ENCODE results near the gene SH3PXD2B. TPM values are rescaled to one million over a fixed set of nuclear protein-coding genes. Genes with fewer than 3 reads are reported as not detected.
A peak's percentile ranks its signal among the peaks of the same experiment; 100 is the strongest.

Gene SH3PXD2B
- total and polyA plus RNA-seq, 2 donors (not counting 1 experiment from before 2014, with no cell fraction given): 12.6 to 21.1 TPM

DNA sequence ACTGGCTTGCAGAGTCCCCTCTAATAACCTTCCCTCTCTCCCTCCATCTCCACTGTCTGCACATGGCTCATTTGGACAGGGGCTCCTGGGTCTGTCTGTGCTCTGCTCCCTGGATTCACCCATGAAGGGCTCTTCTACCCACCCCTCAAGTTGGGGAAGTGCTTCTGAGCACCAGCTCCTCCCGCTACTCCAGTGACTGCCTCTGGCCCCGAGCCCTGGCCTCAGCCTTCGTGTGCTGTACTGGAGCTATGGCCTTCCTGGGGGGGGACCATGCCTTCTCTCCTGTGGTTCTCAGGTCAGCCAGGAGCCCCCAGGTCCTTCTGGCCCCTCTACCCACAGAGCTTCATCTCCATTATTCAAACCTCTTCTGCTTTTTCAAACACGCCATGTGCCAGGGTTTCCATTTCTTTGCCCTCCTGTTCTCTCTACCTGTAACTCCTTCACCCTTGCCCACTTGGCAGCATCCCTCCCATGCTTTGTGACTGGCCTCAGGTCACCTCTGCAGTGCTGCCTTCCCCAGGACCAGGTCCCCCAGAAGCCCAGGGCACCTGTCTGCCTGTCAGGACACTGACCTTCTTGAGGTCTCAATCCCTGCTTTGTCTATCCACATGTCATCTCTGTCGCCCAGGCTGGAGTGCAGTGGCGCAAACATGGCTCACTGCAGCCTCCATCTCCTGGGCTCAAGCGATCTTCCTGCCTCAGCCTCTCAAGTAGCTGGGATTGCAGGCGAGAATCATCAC lies 9.5 kb downstream of the SH3PXD2B start:
- Histone ChIP-seq H3K4me2 (ENCODE audit: extremely low read depth, insufficient read depth, low read length) (no peak overlapping the region), H3K9me3 (ENCODE audit: control insufficient read depth, insufficient read depth, low read depth, low read length) (no peaks in the 10 kb centered on the region), H4K20me1 (ENCODE audit: control insufficient read depth, extremely low read depth, insufficient read depth, low read length) (no peaks in the 10 kb centered on the region), H3K79me2 (ENCODE audit: control insufficient read depth, insufficient read depth, low read length) (peaks cover 18% of the 10 kb centered on the region), H3K4me3 (replicated peaks in 1 of 4; ENCODE audit: control extremely low read depth in 1 of 4, insufficient read depth in 1 of 4, low read depth in 3 of 4, low read length in 4 of 4) (no peak overlapping the region), H2AFZ (ENCODE audit: low read length) (no peak overlapping the region), H3K27me3 (ENCODE audit: control insufficient read depth, insufficient read depth, low read length) (no peaks in the 10 kb centered on the region), H3K36me3 (ENCODE audit: control insufficient read depth, insufficient read depth, low read length) (no peaks in the 10 kb centered on the region), H3K27ac (ENCODE audit: insufficient read depth, low read length) (no peak overlapping the region), H3K4me1 (ENCODE audit: control insufficient read depth, extremely low read depth, insufficient read depth, low read length) (peaks cover 8% of the 10 kb centered on the region), H3K9ac (ENCODE audit: insufficient read depth, low read length) (no peak overlapping the region)
- no peak for DNase-seq (ENCODE audit: low read depth in 2 of 2)
- TF ChIP-seq, protein P1, sequence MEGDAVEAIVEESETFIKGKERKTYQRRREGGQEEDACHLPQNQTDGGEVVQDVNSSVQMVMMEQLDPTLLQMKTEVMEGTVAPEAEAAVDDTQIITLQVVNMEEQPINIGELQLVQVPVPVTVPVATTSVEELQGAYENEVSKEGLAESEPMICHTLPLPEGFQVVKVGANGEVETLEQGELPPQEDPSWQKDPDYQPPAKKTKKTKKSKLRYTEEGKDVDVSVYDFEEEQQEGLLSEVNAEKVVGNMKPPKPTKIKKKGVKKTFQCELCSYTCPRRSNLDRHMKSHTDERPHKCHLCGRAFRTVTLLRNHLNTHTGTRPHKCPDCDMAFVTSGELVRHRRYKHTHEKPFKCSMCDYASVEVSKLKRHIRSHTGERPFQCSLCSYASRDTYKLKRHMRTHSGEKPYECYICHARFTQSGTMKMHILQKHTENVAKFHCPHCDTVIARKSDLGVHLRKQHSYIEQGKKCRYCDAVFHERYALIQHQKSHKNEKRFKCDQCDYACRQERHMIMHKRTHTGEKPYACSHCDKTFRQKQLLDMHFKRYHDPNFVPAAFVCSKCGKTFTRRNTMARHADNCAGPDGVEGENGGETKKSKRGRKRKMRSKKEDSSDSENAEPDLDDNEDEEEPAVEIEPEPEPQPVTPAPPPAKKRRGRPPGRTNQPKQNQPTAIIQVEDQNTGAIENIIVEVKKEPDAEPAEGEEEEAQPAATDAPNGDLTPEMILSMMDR (conservative IDR thresholded peaks at IDR 0.05 in 1 of 2, IDR thresholded peaks at IDR 0.05 in 1 of 2; ENCODE audit: low read depth in 1 of 2, low read length in 2 of 2): no peak
- no peak for TF ChIP-seq EZH2 (IDR thresholded peaks at IDR 0.05; ENCODE audit: low read length, missing control alignments)

DNA sequence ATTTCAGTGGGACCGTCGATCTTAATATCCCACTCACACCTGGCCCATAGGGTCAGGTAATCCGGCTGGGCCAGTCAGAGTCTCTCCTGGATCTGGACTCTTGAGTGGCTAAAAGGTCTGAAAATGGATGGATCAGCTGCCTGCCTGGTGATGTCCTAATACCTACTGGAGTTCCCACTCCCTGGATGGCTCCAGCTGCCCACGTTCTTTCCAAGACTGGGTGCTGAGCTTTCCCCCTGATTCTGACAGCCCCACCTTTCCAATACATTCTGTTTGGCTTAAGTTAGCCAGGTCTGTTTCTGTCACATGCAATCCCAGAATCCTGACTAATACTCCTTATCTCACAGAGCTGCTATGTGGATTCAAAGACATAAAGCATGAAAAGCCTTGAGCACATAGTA lies 10.2 kb downstream of the SH3PXD2B start:
- peak overlapping the region; percentile 17 for H3K27ac ChIP-seq (ENCODE audit: insufficient read depth, low read length)
- H3K79me2 ChIP-seq (ENCODE audit: control insufficient read depth, insufficient read depth, low read length): peaks cover 12% of the 10 kb centered on the region

DNA sequence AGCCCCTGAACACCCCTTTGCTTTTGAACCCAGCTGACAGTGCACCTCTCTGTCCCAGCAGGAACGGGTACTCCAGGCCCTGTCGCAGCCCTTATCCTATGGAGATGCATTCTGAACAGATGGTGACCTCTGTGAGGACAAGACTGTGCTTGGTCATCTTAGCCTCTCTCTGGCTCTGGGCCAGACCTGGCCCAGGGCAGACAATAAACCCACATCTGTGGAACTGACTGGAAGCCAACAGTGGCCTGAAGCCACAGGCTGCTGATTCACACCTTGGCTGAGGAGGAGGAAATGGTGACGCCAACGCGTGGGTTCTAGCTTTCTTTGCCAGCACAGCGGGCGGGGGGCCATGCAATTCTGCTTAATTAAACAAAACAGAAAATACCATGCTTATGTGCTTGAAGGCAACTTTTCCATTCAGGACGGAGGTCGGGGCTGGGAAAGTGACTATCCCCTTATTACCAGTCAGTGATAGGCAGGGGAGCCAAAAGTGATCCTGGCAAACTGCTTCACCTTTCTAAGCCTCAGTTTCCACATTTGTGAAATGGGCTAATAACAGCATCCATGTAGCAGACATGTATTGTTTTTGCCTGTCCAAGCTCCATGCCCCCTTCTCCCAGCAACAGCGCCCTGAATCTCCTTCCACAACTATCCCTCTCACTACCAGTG lies 10.8 kb downstream of the SH3PXD2B start:
- Histone ChIP-seq H3K79me2 (ENCODE audit: control insufficient read depth, insufficient read depth, low read length) (peaks cover 12% of the 10 kb centered on the region), H3K4me2 (ENCODE audit: extremely low read depth, insufficient read depth, low read length) (peak overlapping the region; percentile 11), H3K27me3 (ENCODE audit: control insufficient read depth, insufficient read depth, low read length) (no peaks in the 10 kb centered on the region), H3K4me3 (replicated peaks in 1 of 4; ENCODE audit: control extremely low read depth in 1 of 4, insufficient read depth in 1 of 4, low read depth in 3 of 4, low read length in 4 of 4) (no peak overlapping the region), H3K9me3 (ENCODE audit: control insufficient read depth, insufficient read depth, low read depth, low read length) (no peaks in the 10 kb centered on the region), H4K20me1 (ENCODE audit: control insufficient read depth, extremely low read depth, insufficient read depth, low read length) (no peaks in the 10 kb centered on the region), H3K9ac (ENCODE audit: insufficient read depth, low read length) (peak overlapping the region; percentile 4), H2AFZ (ENCODE audit: low read length) (no peak overlapping the region), H3K36me3 (ENCODE audit: control insufficient read depth, insufficient read depth, low read length) (no peaks in the 10 kb centered on the region), H3K27ac (ENCODE audit: insufficient read depth, low read length) (peak overlapping the region; percentile 17), H3K4me1 (ENCODE audit: control insufficient read depth, extremely low read depth, insufficient read depth, low read length) (peaks cover 8% of the 10 kb centered on the region)
- DNase-seq (ENCODE audit: low read depth in 2 of 2): peak; percentile 93 to 98
- TF ChIP-seq, protein P1 (conservative IDR thresholded peaks at IDR 0.05 in 1 of 2, IDR thresholded peaks at IDR 0.05 in 1 of 2; ENCODE audit: low read depth in 1 of 2, low read length in 2 of 2): no peak
- no peak for TF ChIP-seq EZH2 (IDR thresholded peaks at IDR 0.05; ENCODE audit: low read length, missing control alignments)

More for the DNA sequence above, 10.2 kb downstream of the SH3PXD2B start:
- Histone ChIP-seq H3K9ac (ENCODE audit: insufficient read depth, low read length) (peak overlapping the region; percentile 4), H4K20me1 (ENCODE audit: control insufficient read depth, extremely low read depth, insufficient read depth, low read length) (no peaks in the 10 kb centered on the region), H3K4me1 (ENCODE audit: control insufficient read depth, extremely low read depth, insufficient read depth, low read length) (peaks cover 8% of the 10 kb centered on the region), H3K27me3 (ENCODE audit: control insufficient read depth, insufficient read depth, low read length) (no peaks in the 10 kb centered on the region), H3K9me3 (ENCODE audit: control insufficient read depth, insufficient read depth, low read depth, low read length) (no peaks in the 10 kb centered on the region), H3K4me2 (ENCODE audit: extremely low read depth, insufficient read depth, low read length) (peak overlapping the region; percentile 11), H3K36me3 (ENCODE audit: control insufficient read depth, insufficient read depth, low read length) (no peaks in the 10 kb centered on the region), H3K4me3 (replicated peaks in 1 of 4; ENCODE audit: control extremely low read depth in 1 of 4, insufficient read depth in 1 of 4, low read depth in 3 of 4, low read length in 4 of 4) (no peak overlapping the region), H2AFZ (ENCODE audit: low read length) (no peak overlapping the region)
- peak; percentile 37 to 94 for DNase-seq (ENCODE audit: low read depth in 2 of 2)
- TF ChIP-seq EZH2 (IDR thresholded peaks at IDR 0.05; ENCODE audit: low read length, missing control alignments): no peak
- TF ChIP-seq, protein P1 (conservative IDR thresholded peaks at IDR 0.05 in 1 of 2, IDR thresholded peaks at IDR 0.05 in 1 of 2; ENCODE audit: low read depth in 1 of 2, low read length in 2 of 2): no peak
